ENCODE measurements around the gene MCTP2. TPM values are rescaled to one million over a fixed set of nuclear protein-coding genes. Genes with fewer than 3 reads are reported as not detected.

The MCTP2 gene
- total and polyA plus RNA-seq, 9 of the 15 experiments (the other 6 are each of a cell fraction or from before 2014, with no cell fraction given), result 0.07 TPM; not detected in 8

GRCh38 chr15:94395640-94396039, 164.3 kb downstream of the MCTP2 start:
- Histone ChIP-seq H3K79me2 (ENCODE audit: control insufficient read depth, insufficient read depth, low read length) (no peaks in the 10 kb centered on the region), H3K9me3 (replicated peaks; ENCODE audit: control insufficient read depth, insufficient read depth, low read depth, low read length) (peaks cover 2% of the 10 kb centered on the region; the same call in 1 of the 2 replicates), H3K36me3 (ENCODE audit: control insufficient read depth, insufficient read depth, low read length) (no peaks in the 10 kb centered on the region), H3K4me3 (no peak overlapping the region), H3K4me2 (ENCODE audit: insufficient read depth, low read length) (no peak overlapping the region), H3K9me1 (ENCODE audit: control insufficient read depth, insufficient read depth, low read length) (no peaks in the 10 kb centered on the region), H2AFZ (ENCODE audit: low read depth, low read length) (no peak overlapping the region), H3K9ac (ENCODE audit: insufficient read depth in 1 of 2, low read depth in 2 of 2, low read length in 2 of 2) (no peak overlapping the region), H3K27me3 (ENCODE audit: control insufficient read depth in 2 of 2, insufficient read depth in 2 of 2, low read length in 2 of 2) (no peaks in the 10 kb centered on the region), H3K4me1 (replicated peaks in 1 of 2; ENCODE audit: control insufficient read depth in 2 of 2, insufficient read depth in 2 of 2, low read length in 2 of 2) (no peaks in the 10 kb centered on the region), H3K27ac (ENCODE audit: extremely low read depth, low read depth, low read length) (no peak overlapping the region), H4K20me1 (replicated peaks; ENCODE audit: control insufficient read depth, insufficient read depth, low read length) (no peaks in the 10 kb centered on the region)
- DNase-seq (ENCODE audit: extremely low read depth in 1 of 4, low spot score in 3 of 4), result no peak
- no peak for ATAC-seq
- ChIA-PET POLR2A (no interaction called here), CTCF (ENCODE audit: low intra/inter-chr PET ratio) (no interaction called here)
- no peak for FAIRE-seq
- in situ Hi-C loops (cut with MboI), result no loop called here
- intact Hi-C loops (cut with micrococcal nuclease), result no loop called here
- WGBS (ENCODE audit: insufficient coverage, low coverage, missing lambda C conversion rate), result 5% methylated on average over 1 of the region's 1 CpG
- no TSS peak for BruUV-seq (replicated peaks)
- TF ChIP-seq ZNF232 (CRISPR knock-in tag; IDR thresholded peaks at IDR 0.05), result no peak
- TF ChIP-seq E2F1 (CRISPR knock-in tag; IDR thresholded peaks at IDR 0.05), result no peak
- no peak for TF ChIP-seq RFX7 (CRISPR knock-in tag; IDR thresholded peaks at IDR 0.05)
- no peak for TF ChIP-seq ZNF224 (CRISPR knock-in tag; IDR thresholded peaks at IDR 0.05)
- TF ChIP-seq CLOCK (CRISPR knock-in tag; IDR thresholded peaks at IDR 0.05; ENCODE audit: borderline replicate concordance), result no peak
- TF ChIP-seq ZNF407 (IDR thresholded peaks at IDR 0.05; ENCODE audit: low read depth), result no peak
- no peak for TF ChIP-seq MLLT1 (IDR thresholded peaks at IDR 0.05)
- TF ChIP-seq TGIF2 (CRISPR knock-in tag; IDR thresholded peaks at IDR 0.05), result no peak

Measured in K562 (cell line).